OCI-LY7 (cell line): Measurements from ENCODE around the gene ADAR. TPM values are rescaled to one million over a fixed set of nuclear protein-coding genes. Genes with fewer than 3 reads are reported as not detected.
A peak's percentile ranks its signal among the peaks of the same experiment; 100 is the strongest.

Experiments
- BruUV-seq: library from RNA; stranded (reverse); fragments of 400-500 nt; replicated peaks from 2 replicates; lab custom pipeline; 2021; lab: Mats Ljungman, UMichigan
- CTCF ChIA-PET: fragments of 300-600 bp; sonication (Branson Sonifier 250); formaldehyde crosslinking; loops from one replicate; lab custom pipeline; 2022; ENCODE audit warnings: antibody characterized with exemption; ENCODE audit not compliant: unreplicated experiment; lab: Charles Lee
- POLR2A ChIA-PET: fragments of 300-600 bp; sonication (Branson Sonifier 250); formaldehyde crosslinking; loops from one replicate; lab custom pipeline; 2022; ENCODE audit warnings: antibody characterized with exemption; lab: Charles Lee
- DNase-seq: peaks from one replicate; pipeline ENCODE4 v3.0.0-alpha.2; 2015; ENCODE audit warnings: low spot score
- H2AFZ ChIP-seq: fragments of 200-600 bp; sonication (generic), shearing (Covaris generic); 2 replicates; pipeline ENCODE4 v1.6.1; 2014; ENCODE audit warnings: mild to moderate bottlenecking, antibody characterized with exemption, low read length, moderate library complexity
- H3K27ac ChIP-seq: fragments of 200-600 bp; sonication (generic); 2 replicates; pipeline ENCODE4 v1.5.1; 2014; ENCODE audit warnings: mixed run types, low read depth, mild to moderate bottlenecking, moderate library complexity, low read length, inconsistent platforms; ENCODE audit not compliant: poor library complexity, severe bottlenecking
- H3K36me3 ChIP-seq: fragments of 200-600 bp; sonication (generic); 2 replicates; pipeline ENCODE4 v1.6.1; 2014; ENCODE audit warnings: mild to moderate bottlenecking, antibody characterized with exemption, low read length, moderate library complexity, mixed read lengths; ENCODE audit not compliant: insufficient read depth
- H3K4me1 ChIP-seq: fragments of 200-600 bp; sonication (generic); 2 replicates; pipeline ENCODE4 v1.5.1; 2014; ENCODE audit warnings: mild to moderate bottlenecking, low read length; ENCODE audit not compliant: insufficient read depth, poor library complexity, severe bottlenecking
- H3K4me2 ChIP-seq: fragments of 200-600 bp; sonication (generic); 2 replicates; pipeline ENCODE4 v1.6.1; 2014; ENCODE audit warnings: mild to moderate bottlenecking, low read length
- H3K4me3 ChIP-seq: fragments of 200-600 bp; sonication (generic); 2 replicates; pipeline ENCODE4 v1.5.1; 2014; ENCODE audit warnings: mild to moderate bottlenecking, low read depth, low read length; ENCODE audit not compliant: poor library complexity, severe bottlenecking
- H3K79me2 ChIP-seq: fragments of 200-600 bp; sonication (generic); 2 replicates; pipeline ENCODE4 v1.6.1; 2016; ENCODE audit warnings: low read depth, mild to moderate bottlenecking, low read length, moderate library complexity, mixed read lengths; ENCODE audit not compliant: insufficient read depth
- H3K9me2 ChIP-seq: fragments of 200-600 bp; sonication (generic); 2 replicates; pipeline ENCODE4 v1.6.1; 2016; ENCODE audit warnings: mild to moderate bottlenecking, low read length, mixed read lengths; ENCODE audit not compliant: insufficient read depth
- H3K9me3 ChIP-seq: fragments of 200-600 bp; sonication (generic); 2 replicates; pipeline ENCODE4 v1.6.1; 2014; ENCODE audit warnings: mild to moderate bottlenecking, mixed run types, low read length, mixed read lengths
- H4K20me1 ChIP-seq: fragments of 200-600 bp; sonication (generic); 2 replicates; pipeline ENCODE4 v1.6.1; 2014; ENCODE audit warnings: mild to moderate bottlenecking, antibody characterized with exemption, low read length, moderate library complexity, mixed read lengths; ENCODE audit not compliant: insufficient read depth
- EZH2phosphoT487 ChIP-seq: fragments of 200-600 bp; sonication (generic); IDR thresholded peaks from 2 replicates; pipeline ENCODE4 v1.6.1; 2018; ENCODE audit warnings: low read depth, borderline replicate concordance, mild to moderate bottlenecking, mixed run types, antibody characterized with exemption, low read length, moderate library complexity, mixed read lengths
- intact Hi-C: fragments of 100-400 bp; cut with micrococcal nuclease; formaldehyde crosslinking; loops from one replicate; pipeline ENCODE4 v1.10.0; 2022; ENCODE audit not compliant: unreplicated experiment
- total RNA-seq, 2 experiments: library from RNA; depleted of rRNA in 1 of 2; stranded (reverse); fragments of >200 nt in 1 of 2; shearing (Covaris generic) in 1 of 2; gene quantifications; 2 replicates each; pipeline ENCODE4 v1.2.3, GENCODE V29; 2014 to 2022
- TF ChIP-seq, protein P1 (sequence below): fragments of 200-600 bp; sonication (generic); conservative IDR thresholded peaks from 2 replicates; pipeline ENCODE4 v1.5.1; 2014; ENCODE audit warnings: mild to moderate bottlenecking, antibody characterized with exemption, low read length, moderate library complexity, mixed read lengths

The ADAR gene
- total RNA-seq, 2 experiments from 2014 or later, result 90.2 to 139 TPM

DNA sequence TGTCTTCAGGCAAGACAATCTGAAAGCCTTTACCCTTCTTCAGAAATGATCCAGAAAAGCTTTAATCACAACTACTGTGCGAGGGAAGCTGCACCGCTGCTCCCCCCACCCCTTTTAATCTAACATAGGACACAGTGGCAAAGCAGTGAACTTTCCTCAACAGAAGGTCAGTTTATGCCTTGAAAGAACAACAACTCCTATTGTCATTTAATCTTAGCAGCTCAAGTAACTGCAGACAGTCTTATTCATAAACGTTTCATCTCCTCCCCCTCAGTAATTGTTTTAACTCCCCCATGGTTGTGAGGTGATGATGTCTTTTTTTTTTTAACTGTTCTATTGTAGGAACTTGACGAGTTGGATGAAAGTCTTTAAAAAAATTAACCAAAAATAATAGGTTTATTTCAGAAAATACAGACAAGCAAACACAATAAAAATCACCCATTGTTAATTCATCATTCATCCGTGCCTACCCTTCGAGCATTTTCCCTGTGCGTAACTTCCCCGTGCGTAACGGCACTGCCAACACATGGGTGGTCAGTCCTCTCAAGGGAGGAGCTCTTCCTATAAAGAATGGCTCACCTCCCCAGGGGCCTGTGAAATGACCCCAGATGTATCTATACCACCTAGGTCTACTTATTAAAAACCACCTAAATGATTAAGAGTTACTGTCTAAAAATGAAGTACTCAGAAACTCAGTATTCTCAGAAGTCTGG, 3.3 kb upstream of the ADAR start:
- TF ChIP-seq, protein P1, sequence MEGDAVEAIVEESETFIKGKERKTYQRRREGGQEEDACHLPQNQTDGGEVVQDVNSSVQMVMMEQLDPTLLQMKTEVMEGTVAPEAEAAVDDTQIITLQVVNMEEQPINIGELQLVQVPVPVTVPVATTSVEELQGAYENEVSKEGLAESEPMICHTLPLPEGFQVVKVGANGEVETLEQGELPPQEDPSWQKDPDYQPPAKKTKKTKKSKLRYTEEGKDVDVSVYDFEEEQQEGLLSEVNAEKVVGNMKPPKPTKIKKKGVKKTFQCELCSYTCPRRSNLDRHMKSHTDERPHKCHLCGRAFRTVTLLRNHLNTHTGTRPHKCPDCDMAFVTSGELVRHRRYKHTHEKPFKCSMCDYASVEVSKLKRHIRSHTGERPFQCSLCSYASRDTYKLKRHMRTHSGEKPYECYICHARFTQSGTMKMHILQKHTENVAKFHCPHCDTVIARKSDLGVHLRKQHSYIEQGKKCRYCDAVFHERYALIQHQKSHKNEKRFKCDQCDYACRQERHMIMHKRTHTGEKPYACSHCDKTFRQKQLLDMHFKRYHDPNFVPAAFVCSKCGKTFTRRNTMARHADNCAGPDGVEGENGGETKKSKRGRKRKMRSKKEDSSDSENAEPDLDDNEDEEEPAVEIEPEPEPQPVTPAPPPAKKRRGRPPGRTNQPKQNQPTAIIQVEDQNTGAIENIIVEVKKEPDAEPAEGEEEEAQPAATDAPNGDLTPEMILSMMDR, result no peak
- no peak for TF ChIP-seq EZH2phosphoT487

DNA sequence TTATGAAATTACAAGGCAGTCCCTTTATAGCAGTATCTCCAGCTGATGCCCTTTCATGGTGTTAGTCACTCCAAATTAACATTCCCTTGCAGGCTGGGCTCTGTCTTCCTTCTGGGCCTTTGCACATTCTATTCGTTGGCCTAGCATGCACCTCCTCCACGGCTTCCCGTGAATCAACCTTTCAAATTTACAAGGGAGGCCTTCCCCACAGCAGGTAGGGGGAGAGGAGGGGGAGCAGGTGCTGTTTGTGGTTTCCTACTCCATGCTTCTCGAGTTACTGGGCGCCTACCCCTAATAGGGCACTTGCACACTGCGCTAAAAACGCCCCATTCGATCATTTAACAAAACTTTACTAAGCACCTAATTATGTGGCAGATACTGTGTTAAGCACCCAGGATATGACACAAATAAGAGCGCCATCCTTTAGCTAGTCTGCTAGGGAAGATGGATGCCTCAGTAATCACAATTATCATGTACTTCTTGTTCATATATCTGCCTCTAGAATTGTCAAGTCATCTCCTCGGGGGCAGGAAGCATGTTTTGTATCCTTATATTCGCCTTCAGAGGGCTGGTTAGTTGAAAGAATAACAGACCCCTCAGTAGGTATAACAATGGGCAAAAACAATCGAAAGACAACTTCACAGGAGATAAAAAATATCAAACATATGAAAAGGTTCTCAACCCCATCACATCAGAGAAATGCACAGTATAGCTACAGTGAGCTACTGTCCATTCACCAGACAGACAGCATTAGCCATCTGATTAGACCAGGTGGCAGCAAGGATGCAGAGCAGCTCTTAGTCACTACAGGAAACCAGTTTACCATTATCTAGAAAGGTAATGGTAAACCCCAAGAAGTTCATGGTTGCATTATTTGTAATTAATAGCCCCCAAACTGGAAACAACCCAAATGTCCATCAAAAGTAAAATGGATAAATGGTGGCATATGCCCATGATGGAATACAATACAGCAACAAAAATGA, 1.7 kb upstream of the ADAR start:
- Histone ChIP-seq H3K4me1 (peaks cover 28% of the 10 kb centered on the region), H3K27ac (peak overlapping the region; percentile 81), H3K36me3 (peaks cover 13% of the 10 kb centered on the region; the same call in 1 of the 2 replicates), H2AFZ (peak overlapping the region; percentile 62; the same call in 1 of the 2 replicates), H3K9me3 (no peaks in the 10 kb centered on the region), H3K4me2 (peak overlapping the region; percentile 100), H3K9me2 (no peaks in the 10 kb centered on the region), H4K20me1 (0 out of 2 replicates have a peak, but pooled peaks cover 7% of the 10 kb centered on the region), H3K4me3 (peak overlapping the region; percentile 81), H3K79me2 (peaks cover 83% of the 10 kb centered on the region)
- TF ChIP-seq, protein P1, result no peak
- TF ChIP-seq EZH2phosphoT487, result no peak
- DNase-seq, result peak; percentile 46
- ChIA-PET CTCF (no interaction called here), POLR2A (interaction anchor here (1.0 to 2.0 kb wide), 3 partner anchors 10 to 47 kb away, joined by 4 to 14 read pairs (median 6); no protein-coding TSS in a partner anchor)
- intact Hi-C loops, result loop anchor here (1.0 to 5.0 kb wide), 4 partner anchors 18 to 453 kb away; partner anchors contain the start of genes EFNA4 and UBE2Q1
- BruUV-seq, result no TSS peak

More for the DNA sequence above, 3.3 kb upstream of the ADAR start:
- Histone ChIP-seq H3K36me3 (no peaks in the 10 kb centered on the region), H3K27ac (no peak overlapping the region), H4K20me1 (0 out of 2 replicates have a peak, but pooled peaks cover 6% of the 10 kb centered on the region), H3K4me3 (no peak overlapping the region), H3K9me3 (no peaks in the 10 kb centered on the region), H2AFZ (no peak overlapping the region), H3K4me2 (no peak overlapping the region), H3K9me2 (no peaks in the 10 kb centered on the region), H3K79me2 (peaks cover 83% of the 10 kb centered on the region), H3K4me1 (peaks cover 25% of the 10 kb centered on the region)
- BruUV-seq, result no TSS peak
- ChIA-PET POLR2A (interaction anchor here (0.7 to 2.0 kb wide), 3 partner anchors 9 to 243 kb away, joined by 3 to 14 read pairs (median 3); no protein-coding TSS in a partner anchor), CTCF (interaction anchor here (1.0 kb wide), 1 partner anchor 1043 kb away, joined by 3 read pairs; no protein-coding TSS in a partner anchor)
- no peak for DNase-seq
- intact Hi-C loops, result no loop called here
